MCF 10A (cell line): ENCODE measurements around the gene POLA1. TPM values are rescaled to one million over a fixed set of nuclear protein-coding genes. Genes with fewer than 3 reads are reported as not detected.

Experiments
- BruUV-seq: library from RNA; stranded (reverse); fragments of 400-500 nt; replicated peaks from 2 replicates; lab custom pipeline; 2021; lab: Mats Ljungman, UMichigan
- CTCF ChIA-PET: fragments of 300-600 bp; sonication (Branson Sonifier 250); formaldehyde crosslinking; extraction: SDS; loops from one replicate; lab custom pipeline; 2021; ENCODE audit warnings: antibody characterized with exemption, inconsistent platforms; lab: Yijun Ruan, JAX
- POLR2A ChIA-PET: fragments of 300-600, 350-650 bp; sonication (Branson Sonifier 250); formaldehyde crosslinking; extraction: SDS; loops from one replicate; lab custom pipeline; 2020; ENCODE audit warnings: antibody characterized with exemption, inconsistent platforms; lab: Yijun Ruan, JAX
- DNase-seq: peaks from one replicate; pipeline ENCODE4 v3.0.0-alpha.2; 2018; ENCODE audit not compliant: unreplicated experiment
- H3K27ac Mint-ChIP-seq: one replicate; pipeline ENCODE4 v1.8.0; 2022; ENCODE audit warnings: mild to moderate bottlenecking, low read depth, mixed read lengths; ENCODE audit not compliant: unreplicated experiment
- H3K27me3 Mint-ChIP-seq: one replicate; pipeline ENCODE4 v1.8.0; 2022; ENCODE audit warnings: mixed read lengths; ENCODE audit not compliant: insufficient read depth, unreplicated experiment
- H3K36me3 Mint-ChIP-seq: one replicate; pipeline ENCODE4 v1.8.0; 2022; ENCODE audit warnings: mild to moderate bottlenecking, moderate library complexity, mixed read lengths; ENCODE audit not compliant: insufficient read depth, unreplicated experiment
- H3K4me1 Mint-ChIP-seq: one replicate; pipeline ENCODE4 v1.8.0; 2022; ENCODE audit warnings: mixed read lengths; ENCODE audit not compliant: insufficient read depth, unreplicated experiment
- H3K4me3 Mint-ChIP-seq: one replicate; pipeline ENCODE4 v1.8.0; 2022; ENCODE audit warnings: mild to moderate bottlenecking, moderate library complexity, mixed read lengths; ENCODE audit not compliant: unreplicated experiment
- H3K9me3 Mint-ChIP-seq: one replicate; pipeline ENCODE4 v1.8.0; 2022; ENCODE audit warnings: mixed read lengths; ENCODE audit not compliant: unreplicated experiment
- CTCF ChIP-seq: fragments of 200-600 bp; IDR thresholded peaks from one replicate; pipeline ENCODE4 v1.8.0; 2022; ENCODE audit warnings: antibody characterized with exemption, mild to moderate bottlenecking; ENCODE audit not compliant: unreplicated experiment
- intact Hi-C: fragments of 100-400 bp; cut with micrococcal nuclease; formaldehyde crosslinking; loops from 2 replicates; pipeline ENCODE4 v1.14.1; 2022
- total RNA-seq: library from RNA; stranded (reverse); gene quantifications from 2 replicates; pipeline ENCODE4 v1.2.3, GENCODE V29; 2022

POLA1 gene
- total RNA-seq, 1 experiment from 2014 or later = 9.8 TPM

- Mint-ChIP-seq H3K27me3 (no peaks in the 10 kb centered on the region), H3K36me3 (peaks cover 14% of the 10 kb centered on the region), H3K4me1 (no peaks in the 10 kb centered on the region), H3K27ac (no peak overlapping the region), H3K4me3 (no peak overlapping the region), H3K9me3 (no peaks in the 10 kb centered on the region)
- POLR2A ChIA-PET = interaction anchor here (0.6 to 1.7 kb wide), 6 partner anchors 9 to 467 kb away, joined by 3 to 5 read pairs (median 3); no protein-coding TSS in a partner anchor
- intact Hi-C loops = loop anchor here (1.0 to 10.0 kb wide), 2 partner anchors 186 to 306 kb away; no protein-coding TSS in a partner anchor
- BruUV-seq = no TSS peak
- peak; percentile 49 for DNase-seq
- peak; percentile 51 for TF ChIP-seq CTCF
- CTCF ChIA-PET = interaction anchor here (0.5 to 8.6 kb wide), 47 partner anchors 9 to 1470 kb away, joined by 3 to 198 read pairs (median 5); no protein-coding TSS in a partner anchor
These were observed 144.9 kb downstream of the POLA1 start for GRCh38 chrX:24838629-24839028.

- no peak for DNase-seq
- ChIA-PET CTCF (interaction anchor here (0.6 to 8.6 kb wide), 44 partner anchors 9 to 1471 kb away, joined by 3 to 198 read pairs (median 5); no protein-coding TSS in a partner anchor), POLR2A (interaction anchor here (0.7 to 1.7 kb wide), 8 partner anchors 10 to 443 kb away, joined by 3 to 5 read pairs (median 4); no protein-coding TSS in a partner anchor)
- TF ChIP-seq CTCF = no peak
- no peaks in the 10 kb centered on the region for H3K9me3 Mint-ChIP-seq
- intact Hi-C loops = loop anchor here (10.0 kb wide), 1 partner anchor 185 kb away; no protein-coding TSS in a partner anchor
- peaks cover 14% of the 10 kb centered on the region for H3K36me3 Mint-ChIP-seq
- H3K27ac Mint-ChIP-seq = no peak overlapping the region
- no TSS peak for BruUV-seq
- no peaks in the 10 kb centered on the region for H3K4me1 Mint-ChIP-seq
- H3K4me3 Mint-ChIP-seq = no peak overlapping the region
- H3K27me3 Mint-ChIP-seq = no peaks in the 10 kb centered on the region
These were observed 145.6 kb downstream of the POLA1 start for GRCh38 chrX:24839331-24839730.

- no peaks in the 10 kb centered on the region for H3K27me3 Mint-ChIP-seq
- BruUV-seq = no TSS peak
- no peaks in the 10 kb centered on the region for H3K4me1 Mint-ChIP-seq
- ChIA-PET CTCF (interaction anchor here (8.6 kb wide), 1 partner anchor 302 kb away, joined by 198 read pairs; no protein-coding TSS in a partner anchor), POLR2A (no interaction called here)
- H3K27ac Mint-ChIP-seq = no peak overlapping the region
- H3K4me3 Mint-ChIP-seq = no peak overlapping the region
- peaks cover 11% of the 10 kb centered on the region for H3K36me3 Mint-ChIP-seq
- intact Hi-C loops = no loop called here
- no peak for DNase-seq
- no peak for TF ChIP-seq CTCF
- H3K9me3 Mint-ChIP-seq = no peaks in the 10 kb centered on the region
These were observed 148.8 kb downstream of the POLA1 start for GRCh38 chrX:24842486-24842885.

DNA sequence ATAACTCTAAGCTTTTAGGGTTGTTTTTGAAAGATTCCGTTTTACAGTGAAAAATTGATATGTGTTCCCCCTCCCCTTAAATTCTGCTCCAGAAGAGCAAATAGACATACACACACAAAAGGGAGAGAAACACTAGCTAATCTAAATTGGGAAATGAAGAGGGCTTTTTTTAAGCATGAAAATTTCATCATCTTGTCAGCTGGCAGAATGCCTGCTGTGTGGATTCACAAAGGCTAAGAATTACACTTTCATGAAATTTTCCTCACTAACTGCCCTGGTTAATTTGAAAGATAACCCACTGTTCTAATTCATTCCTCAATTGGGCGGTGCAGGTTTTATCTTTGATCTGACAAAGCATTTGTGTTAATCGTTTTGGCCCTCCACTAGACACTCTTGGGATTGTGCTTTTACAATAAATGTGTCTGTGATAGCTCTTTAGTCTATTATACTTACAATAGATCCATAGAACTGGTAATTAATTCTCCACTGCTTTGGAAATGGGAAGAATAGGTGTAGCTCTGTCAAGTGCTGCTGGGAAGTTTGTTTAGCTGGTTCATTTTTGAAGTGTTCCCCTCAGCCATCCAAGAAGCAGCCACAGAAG lies 152.9 kb downstream of the POLA1 start:
- H3K9me3 Mint-ChIP-seq = no peaks in the 10 kb centered on the region
- H3K36me3 Mint-ChIP-seq = peaks cover 7% of the 10 kb centered on the region
- H3K4me3 Mint-ChIP-seq = no peak overlapping the region
- intact Hi-C loops = no loop called here
- BruUV-seq = no TSS peak
- ChIA-PET CTCF (interaction anchor here (0.6 to 8.5 kb wide), 2 partner anchors 297 to 1619 kb away, joined by 4 to 62 read pairs; no protein-coding TSS in a partner anchor), POLR2A (no interaction called here)
- peaks cover 4% of the 10 kb centered on the region for H3K27me3 Mint-ChIP-seq
- DNase-seq = peak; percentile 37
- H3K4me1 Mint-ChIP-seq = no peaks in the 10 kb centered on the region
- no peak overlapping the region for H3K27ac Mint-ChIP-seq
- no peak for TF ChIP-seq CTCF
